Fibroblast of skin of abdomen (primary cell): Measurements from ENCODE around the gene MATN4.

Experiments
- DNase-seq: peaks from one replicate; pipeline ENCODE4 v3.0.0-alpha.2; 2013

Gene MATN4

GRCh38 chr20:45289942-45290676 is 18.0 kb downstream of the MATN4 start:
- no peak for DNase-seq

- no peak for DNase-seq
These were observed 19.2 kb downstream of the MATN4 start for GRCh38 chr20:45288860-45289259.

- no peak for DNase-seq
These were observed 19.7 kb downstream of the MATN4 start for GRCh38 chr20:45288376-45288775.

- DNase-seq = no peak
These were observed 24.5 kb downstream of the MATN4 start for GRCh38 chr20:45283551-45284057.

- DNase-seq = no peak
These were observed 25.2 kb downstream of the MATN4 start for GRCh38 chr20:45282700-45283550.

GRCh38 chr20:45279992-45280391 is 28.1 kb downstream of the MATN4 start:
- DNase-seq = no peak

GRCh38 chr20:45275338-45275737 is 32.8 kb downstream of the MATN4 start:
- no peak for DNase-seq

GRCh38 chr20:45269754-45270270 is 38.3 kb downstream of the MATN4 start:
- DNase-seq = no peak

- no peak for DNase-seq
These were observed 39.0 kb downstream of the MATN4 start for GRCh38 chr20:45269056-45269455.

GRCh38 chr20:45268531-45268930 is 39.6 kb downstream of the MATN4 start:
- DNase-seq = no peak

GRCh38 chr20:45266977-45267376 is 41.1 kb downstream of the MATN4 start:
- no peak for DNase-seq

GRCh38 chr20:45263556-45264266 is 44.4 kb downstream of the MATN4 start:
- no peak for DNase-seq

- no peak for DNase-seq
These were observed 49.4 kb downstream of the MATN4 start for GRCh38 chr20:45258664-45259063.

GRCh38 chr20:45258259-45258658 is 49.8 kb downstream of the MATN4 start:
- DNase-seq = no peak

GRCh38 chr20:45257711-45258110 is 50.4 kb downstream of the MATN4 start:
- DNase-seq = no peak

GRCh38 chr20:45257161-45257560 is 50.9 kb downstream of the MATN4 start:
- no peak for DNase-seq

GRCh38 chr20:45254383-45255262 is 53.5 kb downstream of the MATN4 start, which contains the start of gene SLPI:
TSS of gene SLPI (minus strand) at chr20:45254564. CDS start at chr20:45254543, 21 bp downstream.
- no peak for DNase-seq

GRCh38 chr20:45253261-45253660 is 54.8 kb downstream of the MATN4 start:
- DNase-seq = no peak

GRCh38 chr20:45251884-45252560 is 56.1 kb downstream of the MATN4 start:
- no peak for DNase-seq

- no peak for DNase-seq
These were observed 59.5 kb downstream of the MATN4 start for GRCh38 chr20:45248609-45249008.

GRCh38 chr20:45247865-45248264 is 60.2 kb downstream of the MATN4 start:
- no peak for DNase-seq
